WTC11 (cell line): ENCODE data around the gene MARCHF10. TPM values are rescaled to one million over a fixed set of nuclear protein-coding genes. Genes with fewer than 3 reads are reported as not detected.

ENCODE experiments used
- ATAC-seq: fragments of 200-7000 bp; cut with Tn5 transposase; 2 replicates; pipeline ENCODE4 v1.10.0; 2021; ENCODE audit warnings: mild to moderate bottlenecking, moderate library complexity
- CTCF ChIA-PET: fragments of 300-600 bp; sonication (Branson Sonifier 250); formaldehyde crosslinking; loops from one replicate; lab custom pipeline; 2021; ENCODE audit warnings: antibody characterized with exemption; lab: Charles Lee
- POLR2A ChIA-PET: fragments of 350-600 bp; sonication (Branson Sonifier 250); formaldehyde crosslinking; loops from one replicate; lab custom pipeline; 2021; ENCODE audit warnings: antibody characterized with exemption; lab: Charles Lee
- DNase-seq: peaks from one replicate; pipeline ENCODE4 v3.0.0; 2021; ENCODE audit warnings: low spot score
- H3K27ac Mint-ChIP-seq: 2 replicates; pipeline ENCODE4 v1.8.0; 2021; ENCODE audit warnings: mixed read lengths
- H3K27me3 Mint-ChIP-seq: 2 replicates; pipeline ENCODE4 v1.8.0; 2021; ENCODE audit warnings: low read depth, mild to moderate bottlenecking, moderate library complexity, mixed read lengths
- H3K36me3 Mint-ChIP-seq: 2 replicates; pipeline ENCODE4 v1.8.0; 2021; ENCODE audit warnings: mixed read lengths
- H3K4me1 Mint-ChIP-seq: 2 replicates; pipeline ENCODE4 v1.8.0; 2022; ENCODE audit warnings: mixed read lengths
- H3K4me3 Mint-ChIP-seq: 2 replicates; pipeline ENCODE4 v1.8.0; 2021; ENCODE audit warnings: mild to moderate bottlenecking, moderate library complexity, mixed read lengths
- H3K9me3 Mint-ChIP-seq: 2 replicates; pipeline ENCODE4 v1.8.0; 2021; ENCODE audit warnings: mixed read lengths
- CBFB ChIP-seq: sonication (generic); formaldehyde crosslinking; IDR thresholded peaks from 2 replicates; pipeline ENCODE4 v1.8.1; 2022; ENCODE audit warnings: mild to moderate bottlenecking, low read depth, missing genetic modification reagents
- CREM ChIP-seq: sonication (generic); formaldehyde crosslinking; IDR thresholded peaks from 2 replicates; pipeline ENCODE4 v1.8.1; 2022; ENCODE audit warnings: mild to moderate bottlenecking, missing genetic modification reagents, moderate library complexity
- E2F5 ChIP-seq: sonication (generic); formaldehyde crosslinking; IDR thresholded peaks from 2 replicates; pipeline ENCODE4 v1.8.1; 2022; ENCODE audit warnings: mild to moderate bottlenecking, moderate library complexity, missing genetic modification reagents
- ELF4 ChIP-seq: sonication (generic); formaldehyde crosslinking; IDR thresholded peaks from 2 replicates; pipeline ENCODE4 v1.8.1; 2022; ENCODE audit warnings: low read depth, mild to moderate bottlenecking, moderate library complexity, missing genetic modification reagents
- ERG ChIP-seq: fragments of 250-450 bp; sonication (Bioruptor Pico); IDR thresholded peaks from 2 replicates; pipeline ENCODE4 v1.8.0; 2021; ENCODE audit warnings: mild to moderate bottlenecking
- FOXP4 ChIP-seq: sonication (generic); formaldehyde crosslinking; IDR thresholded peaks from 2 replicates; pipeline ENCODE4 v1.8.0; 2022; ENCODE audit warnings: mild to moderate bottlenecking, missing genetic modification reagents
- HMGXB4 ChIP-seq: sonication (generic); formaldehyde crosslinking; IDR thresholded peaks from 2 replicates; pipeline ENCODE4 v1.8.1; 2023; ENCODE audit warnings: mild to moderate bottlenecking, moderate library complexity, missing genetic modification reagents
- JAZF1 ChIP-seq: fragments of 250-450 bp; sonication (Bioruptor Pico); IDR thresholded peaks from 2 replicates; pipeline ENCODE4 v1.9.0; 2021; ENCODE audit warnings: moderate library complexity, mild to moderate bottlenecking, inconsistent platforms
- NR2C2 ChIP-seq: sonication (generic); formaldehyde crosslinking; IDR thresholded peaks from 2 replicates; pipeline ENCODE4 v1.8.0; 2022; ENCODE audit warnings: mild to moderate bottlenecking, missing genetic modification reagents
- SP1 ChIP-seq: sonication (generic); formaldehyde crosslinking; conservative IDR thresholded peaks from 2 replicates; pipeline ENCODE4 v1.8.1; 2022; ENCODE audit warnings: missing genetic modification reagents
- TEAD1 ChIP-seq: sonication (generic); formaldehyde crosslinking; IDR thresholded peaks from 2 replicates; pipeline ENCODE4 v1.8.0; 2022; ENCODE audit warnings: mild to moderate bottlenecking, missing genetic modification reagents
- TEAD4 ChIP-seq: sonication (generic); formaldehyde crosslinking; IDR thresholded peaks from 2 replicates; pipeline ENCODE4 v1.8.0; 2022; ENCODE audit warnings: mild to moderate bottlenecking, missing genetic modification reagents
- TP53 ChIP-seq: sonication (generic); formaldehyde crosslinking; IDR thresholded peaks from 2 replicates; pipeline ENCODE4 v1.8.1; 2023; ENCODE audit warnings: mild to moderate bottlenecking, missing genetic modification reagents
- ZNF121 ChIP-seq: sonication (generic); formaldehyde crosslinking; IDR thresholded peaks from 2 replicates; pipeline ENCODE4 v1.8.0; 2023; ENCODE audit warnings: missing genetic modification reagents
- ZNF416 ChIP-seq: fragments of 250-450 bp; sonication (Bioruptor Pico); IDR thresholded peaks from 2 replicates; pipeline ENCODE4 v1.9.0; 2021; ENCODE audit warnings: mild to moderate bottlenecking, inconsistent platforms
- ZSCAN18 ChIP-seq: fragments of 250-450 bp; sonication (Bioruptor Pico); IDR thresholded peaks from 2 replicates; pipeline ENCODE4 v2.1.2; 2022; ENCODE audit warnings: mild to moderate bottlenecking, moderate library complexity
- total RNA-seq: library from RNA; stranded (reverse); gene quantifications from 3 replicates; pipeline ENCODE4 v1.2.3, GENCODE V29; 2021
- TF ChIP-seq, protein P1 (sequence below): fragments of 200-600 bp; IDR thresholded peaks from 2 replicates; pipeline ENCODE4 v1.8.0; 2022; ENCODE audit warnings: antibody characterized with exemption
- TF ChIP-seq, protein P2 (sequence below): sonication (generic); formaldehyde crosslinking; IDR thresholded peaks from 2 replicates; pipeline ENCODE4 v1.8.0; 2022; ENCODE audit warnings: mild to moderate bottlenecking, missing genetic modification reagents
- TF ChIP-seq, protein P3 (sequence below): fragments of 250-450 bp; sonication (Bioruptor Pico); conservative IDR thresholded peaks from 2 replicates; pipeline ENCODE4 v1.9.0; 2021; ENCODE audit warnings: mild to moderate bottlenecking
- TF ChIP-seq, protein P4 (sequence below): sonication (generic); formaldehyde crosslinking; IDR thresholded peaks from 2 replicates; pipeline ENCODE4 v1.8.1; 2022; ENCODE audit warnings: missing genetic modification reagents, borderline replicate concordance

The MARCHF10 gene
- total RNA-seq, 1 experiment from 2014 or later, result 1.0 TPM

GRCh38 chr17:62703776-62704380 lies 104.2 kb downstream of the MARCHF10 start:
- ChIA-PET POLR2A (no interaction called here), CTCF (interaction anchor here (1.1 to 1.7 kb wide), 4 partner anchors 10 to 66 kb away, joined by 3 to 6 read pairs (median 4); no protein-coding TSS in a partner anchor)
- Mint-ChIP-seq H3K27me3 (peaks cover 15% of the 10 kb centered on the region), H3K4me1 (peaks cover 30% of the 10 kb centered on the region), H3K27ac (no peak overlapping the region), H3K36me3 (peaks cover 13% of the 10 kb centered on the region), H3K4me3 (peak overlapping the region; percentile 80), H3K9me3 (peaks cover 13% of the 10 kb centered on the region)
- peak; percentile 75 for ATAC-seq
- peak; percentile 88 for DNase-seq
- TF ChIP-seq ZNF121 (CRISPR knock-in tag), result peak; percentile 80; the same call in 1 of the 2 replicates
- no peak for TF ChIP-seq ZNF416 (CRISPR knock-in tag)
- no peak for TF ChIP-seq TEAD1
- TF ChIP-seq E2F5 (CRISPR knock-in tag), result peak; percentile 70
- TF ChIP-seq HMGXB4 (CRISPR knock-in tag), result peak; percentile 68; the same call in 1 of the 2 replicates
- TF ChIP-seq, protein P1, sequence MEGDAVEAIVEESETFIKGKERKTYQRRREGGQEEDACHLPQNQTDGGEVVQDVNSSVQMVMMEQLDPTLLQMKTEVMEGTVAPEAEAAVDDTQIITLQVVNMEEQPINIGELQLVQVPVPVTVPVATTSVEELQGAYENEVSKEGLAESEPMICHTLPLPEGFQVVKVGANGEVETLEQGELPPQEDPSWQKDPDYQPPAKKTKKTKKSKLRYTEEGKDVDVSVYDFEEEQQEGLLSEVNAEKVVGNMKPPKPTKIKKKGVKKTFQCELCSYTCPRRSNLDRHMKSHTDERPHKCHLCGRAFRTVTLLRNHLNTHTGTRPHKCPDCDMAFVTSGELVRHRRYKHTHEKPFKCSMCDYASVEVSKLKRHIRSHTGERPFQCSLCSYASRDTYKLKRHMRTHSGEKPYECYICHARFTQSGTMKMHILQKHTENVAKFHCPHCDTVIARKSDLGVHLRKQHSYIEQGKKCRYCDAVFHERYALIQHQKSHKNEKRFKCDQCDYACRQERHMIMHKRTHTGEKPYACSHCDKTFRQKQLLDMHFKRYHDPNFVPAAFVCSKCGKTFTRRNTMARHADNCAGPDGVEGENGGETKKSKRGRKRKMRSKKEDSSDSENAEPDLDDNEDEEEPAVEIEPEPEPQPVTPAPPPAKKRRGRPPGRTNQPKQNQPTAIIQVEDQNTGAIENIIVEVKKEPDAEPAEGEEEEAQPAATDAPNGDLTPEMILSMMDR, result peak; percentile 74
- peak; percentile 53; the same call in 1 of the 2 replicates for TF ChIP-seq FOXP4 (CRISPR knock-in tag)
- peak; percentile 82 for TF ChIP-seq SP1 (CRISPR knock-in tag)

DNA sequence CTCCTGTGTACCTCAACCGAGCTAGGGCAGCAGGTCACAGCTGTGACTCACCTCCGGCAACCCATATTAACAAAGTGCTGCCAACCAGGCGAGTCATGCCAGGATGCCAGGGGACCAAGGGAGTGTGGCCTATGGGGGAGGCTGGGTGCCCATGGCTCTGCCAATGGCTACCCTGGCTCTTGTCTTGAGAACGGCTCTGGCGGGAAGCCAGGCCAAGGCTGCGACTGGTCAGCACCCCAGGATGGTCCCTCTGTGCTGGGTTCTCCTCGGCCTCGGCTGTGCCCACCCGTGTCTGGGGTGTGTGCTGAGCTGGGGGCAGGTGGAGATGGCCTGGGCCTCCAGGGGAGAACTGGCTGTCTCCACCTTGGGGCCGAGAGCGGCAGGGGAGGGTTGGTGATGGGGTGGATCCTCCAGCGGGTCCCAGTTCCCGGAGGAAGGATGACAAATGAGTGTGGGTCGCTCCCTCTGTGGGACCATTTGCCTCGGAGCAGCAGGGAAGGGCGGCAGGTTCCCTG lies 104.8 kb downstream of the MARCHF10 start:
- ChIA-PET CTCF (interaction anchor here (1.1 to 1.5 kb wide), 2 partner anchors 36 to 66 kb away, joined by 3 to 5 read pairs; no protein-coding TSS in a partner anchor), POLR2A (no interaction called here)
- peaks cover 7% of the 10 kb centered on the region for H3K36me3 Mint-ChIP-seq
- H3K9me3 Mint-ChIP-seq, result peaks cover 7% of the 10 kb centered on the region
- peaks cover 30% of the 10 kb centered on the region for H3K4me1 Mint-ChIP-seq
- peaks cover 15% of the 10 kb centered on the region for H3K27me3 Mint-ChIP-seq
- H3K4me3 Mint-ChIP-seq, result peak overlapping the region; percentile 58
- ATAC-seq (peak; percentile 6), DNase-seq (no peak)
- H3K27ac Mint-ChIP-seq, result no peak overlapping the region
- TF ChIP-seq TP53 (CRISPR knock-in tag), result no peak
- no peak for TF ChIP-seq CREM (CRISPR knock-in tag)
- no peak for TF ChIP-seq TEAD4
- no peak for TF ChIP-seq NR2C2 (CRISPR knock-in tag)
- no peak for TF ChIP-seq JAZF1 (CRISPR knock-in tag)
- TF ChIP-seq ZSCAN18 (CRISPR knock-in tag), result no peak
- no peak for TF ChIP-seq ELF4
- TF ChIP-seq, protein P2, sequence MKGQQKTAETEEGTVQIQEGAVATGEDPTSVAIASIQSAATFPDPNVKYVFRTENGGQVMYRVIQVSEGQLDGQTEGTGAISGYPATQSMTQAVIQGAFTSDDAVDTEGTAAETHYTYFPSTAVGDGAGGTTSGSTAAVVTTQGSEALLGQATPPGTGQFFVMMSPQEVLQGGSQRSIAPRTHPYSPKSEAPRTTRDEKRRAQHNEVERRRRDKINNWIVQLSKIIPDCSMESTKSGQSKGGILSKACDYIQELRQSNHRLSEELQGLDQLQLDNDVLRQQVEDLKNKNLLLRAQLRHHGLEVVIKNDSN (CRISPR knock-in tag), result no peak
- no peak for TF ChIP-seq ERG (CRISPR knock-in tag)
- no peak for TF ChIP-seq CBFB
- TF ChIP-seq, protein P3, sequence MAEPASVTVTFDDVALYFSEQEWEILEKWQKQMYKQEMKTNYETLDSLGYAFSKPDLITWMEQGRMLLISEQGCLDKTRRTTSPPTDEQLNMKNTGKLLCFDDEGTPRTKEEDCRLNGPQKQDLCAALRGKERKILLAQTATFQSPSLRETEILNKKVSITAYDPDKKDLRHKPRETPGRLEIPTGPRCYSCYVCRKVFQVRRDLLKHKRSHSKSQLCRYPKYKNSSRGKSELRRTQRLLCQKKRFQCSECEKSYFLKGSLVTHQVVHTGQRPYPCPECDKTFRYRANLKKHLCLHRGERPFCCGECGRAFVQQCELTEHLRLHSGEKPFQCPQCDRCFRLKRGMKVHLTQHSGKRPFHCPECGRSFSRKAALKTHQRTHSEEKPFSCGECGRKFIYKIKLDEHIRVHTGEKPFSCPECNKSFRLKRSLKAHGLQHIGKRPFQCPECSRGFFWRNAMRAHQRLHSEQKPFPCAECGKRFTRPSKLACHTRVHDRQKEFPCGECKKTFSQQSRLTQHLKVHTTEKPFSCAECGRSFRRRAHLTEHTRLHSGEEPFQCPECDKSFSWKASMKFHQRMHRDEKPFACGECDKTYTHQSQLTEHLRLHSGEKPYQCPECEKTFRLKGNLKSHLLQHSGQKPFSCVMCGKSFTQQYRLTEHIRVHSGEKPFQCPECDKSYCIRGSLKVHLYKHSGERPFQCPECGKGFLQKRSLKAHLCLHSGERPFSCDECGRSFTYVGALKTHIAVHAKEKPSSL (CRISPR knock-in tag), result no peak
- no peak for TF ChIP-seq ZNF121 (CRISPR knock-in tag)
- TF ChIP-seq, protein P4, sequence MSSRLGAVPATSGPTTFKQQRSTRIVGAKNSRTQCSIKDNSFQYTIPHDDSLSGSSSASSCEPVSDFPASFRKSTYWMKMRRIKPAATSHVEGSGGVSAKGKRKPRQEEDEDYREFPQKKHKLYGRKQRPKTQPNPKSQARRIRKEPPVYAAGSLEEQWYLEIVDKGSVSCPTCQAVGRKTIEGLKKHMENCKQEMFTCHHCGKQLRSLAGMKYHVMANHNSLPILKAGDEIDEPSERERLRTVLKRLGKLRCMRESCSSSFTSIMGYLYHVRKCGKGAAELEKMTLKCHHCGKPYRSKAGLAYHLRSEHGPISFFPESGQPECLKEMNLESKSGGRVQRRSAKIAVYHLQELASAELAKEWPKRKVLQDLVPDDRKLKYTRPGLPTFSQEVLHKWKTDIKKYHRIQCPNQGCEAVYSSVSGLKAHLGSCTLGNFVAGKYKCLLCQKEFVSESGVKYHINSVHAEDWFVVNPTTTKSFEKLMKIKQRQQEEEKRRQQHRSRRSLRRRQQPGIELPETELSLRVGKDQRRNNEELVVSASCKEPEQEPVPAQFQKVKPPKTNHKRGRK, result no peak
